Lower leg skin (tissue), 3 donors: Measurements from ENCODE around the gene DLX2.

Experiments used
- CTCF ChIP-seq, 3 donors: fragments of 450-650 bp; IDR thresholded peaks; one replicate each; pipeline ENCODE4 v1.5.1; 2016; ENCODE audit warnings: antibody characterized with exemption in 3 of 3, mild to moderate bottlenecking in 3 of 3, moderate library complexity in 2 of 3
- POLR2A ChIP-seq, 2 donors: fragments of 450-650 bp; IDR thresholded peaks; one replicate each; pipeline ENCODE4 v1.6.1; 2016 to 2017; ENCODE audit warnings: antibody characterized with exemption in 2 of 2, mild to moderate bottlenecking in 1 of 2, moderate library complexity in 1 of 2

GRCh38 chr2:172082944-172083627 lies 19.6 kb downstream of the DLX2 start:
- TF ChIP-seq CTCF (IDR thresholded peaks at IDR 0.05): no peak
- TF ChIP-seq POLR2A (IDR thresholded peaks at IDR 0.05): no peak
